ENCODE data around the gene ATP8A1.

- TF ChIP-seq CTCF (conservative IDR thresholded peaks at IDR 0.05; ENCODE audit: low read length): no peak
- TF ChIP-seq EZH2phosphoT487 (IDR thresholded peaks at IDR 0.05; ENCODE audit: borderline replicate concordance, low read depth, low read length): no peak
Observed at GRCh38 chr4:42363614-42364013, 293.3 kb downstream of the ATP8A1 start.
